GM19099 (cell line): Measurements from ENCODE around the gene DNAJB2.

Experiments used
- POLR2A ChIP-seq: IDR thresholded peaks from 3 replicates; pipeline ENCODE4 v1.6.1; 2011; ENCODE audit warnings: low read depth; ENCODE audit not compliant: insufficient read length; ENCODE audit errors: extremely low read depth

DNAJB2 gene

DNA sequence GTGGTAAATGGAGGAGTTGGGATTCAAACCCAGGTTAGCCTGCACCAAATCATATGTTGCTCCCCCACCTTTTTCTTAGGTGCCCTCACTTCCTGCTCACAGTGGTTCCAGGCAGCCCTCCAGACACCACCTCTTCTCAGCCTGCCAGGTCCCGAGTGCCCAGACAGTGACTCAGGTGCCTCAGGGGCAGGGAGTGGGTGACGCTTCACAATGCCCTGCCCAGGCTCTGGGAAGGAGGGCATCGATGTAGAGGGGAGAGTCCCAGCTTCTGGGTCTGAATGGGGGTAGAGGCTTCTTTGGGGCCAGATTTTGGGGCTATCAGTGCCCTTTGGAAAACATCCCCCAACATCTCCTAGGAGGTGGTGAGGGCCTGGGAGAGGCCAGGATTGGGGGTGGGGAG lies 5.2 kb upstream of the DNAJB2 start:
- no peak for TF ChIP-seq POLR2A

GRCh38 chr2:219274361-219274921 lies 4.7 kb upstream of the DNAJB2 start:
- TF ChIP-seq POLR2A = no peak

- TF ChIP-seq POLR2A = peak; percentile 54
Measured at GRCh38 chr2:219277703-219278654, 1.2 kb upstream of the DNAJB2 start.

DNA sequence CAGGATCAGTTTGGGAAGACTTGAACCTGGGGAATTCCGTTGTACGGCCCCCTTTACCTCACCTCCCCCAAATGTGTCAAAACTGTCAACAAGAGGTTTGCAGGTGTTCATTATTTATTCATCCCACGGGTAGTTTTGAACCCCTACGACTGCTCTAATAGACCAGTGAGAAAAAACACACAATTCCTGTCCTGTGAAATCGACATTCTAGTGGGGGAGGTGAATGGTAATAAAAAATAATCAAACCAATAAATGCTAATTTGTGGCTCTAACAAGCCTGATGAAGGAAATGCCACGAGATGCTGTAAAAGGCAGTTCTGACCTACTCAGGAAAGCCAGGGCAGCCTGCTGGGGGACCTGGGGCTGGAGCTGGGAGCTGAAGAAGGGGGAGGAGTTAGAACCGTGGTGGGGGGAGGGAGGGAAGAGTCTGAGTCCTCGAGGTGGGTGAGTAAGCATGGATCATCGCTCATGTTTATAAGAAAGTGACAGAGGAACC lies 463 bp upstream of the DNAJB2 start:
- no peak for TF ChIP-seq POLR2A

DNA sequence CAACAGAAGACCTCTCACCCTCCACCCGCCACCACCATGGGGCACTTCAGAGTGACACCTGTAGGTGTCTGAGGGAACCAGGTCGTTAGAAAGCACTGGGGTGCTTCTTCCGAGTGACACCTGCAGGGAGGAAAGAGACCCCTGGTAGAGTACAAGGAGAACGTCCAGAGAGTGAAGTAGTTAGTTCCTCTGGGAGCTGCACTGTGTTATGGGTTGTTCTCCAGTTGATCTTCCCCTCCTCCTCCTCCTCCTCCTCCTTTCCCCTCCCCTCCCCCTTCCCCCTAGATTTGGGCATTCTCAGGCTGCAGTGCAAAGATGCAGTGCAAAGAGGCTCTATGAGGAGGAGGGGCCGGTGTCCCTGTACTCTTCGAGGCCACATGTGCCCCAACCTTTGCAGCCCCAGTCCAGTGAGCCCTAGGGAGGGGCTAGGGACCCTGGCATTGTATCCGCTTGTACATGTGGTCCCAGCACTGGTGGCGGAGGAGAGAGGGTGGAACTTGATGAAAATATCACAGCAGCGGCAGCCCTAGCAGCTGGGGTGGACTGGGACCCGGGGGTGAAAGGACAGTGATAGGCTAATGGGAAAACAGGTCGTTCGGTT lies 850 bp downstream of the DNAJB2 start:
- no peak for TF ChIP-seq POLR2A

- TF ChIP-seq POLR2A = no peak
Measured at GRCh38 chr2:219280651-219281050, 1.5 kb downstream of the DNAJB2 start.

DNA sequence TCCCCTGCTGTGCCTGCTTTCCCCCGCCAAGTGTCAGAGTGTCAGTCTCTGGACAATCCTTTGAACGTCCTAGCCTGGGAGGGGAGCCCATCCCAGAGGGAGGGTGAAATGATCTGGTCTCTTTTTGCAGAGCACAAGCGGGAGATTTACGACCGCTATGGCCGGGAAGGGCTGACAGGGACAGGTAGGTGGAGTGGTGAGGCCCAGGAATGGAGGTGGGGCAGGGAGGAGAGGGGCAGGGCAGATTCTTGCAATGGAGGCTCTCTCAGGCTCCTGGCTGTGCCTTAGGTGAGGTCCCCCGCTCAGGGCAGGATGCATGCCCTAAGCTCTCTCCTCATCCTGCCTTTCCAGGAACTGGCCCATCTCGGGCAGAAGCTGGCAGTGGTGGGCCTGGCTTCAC lies 2.4 kb downstream of the DNAJB2 start:
- TF ChIP-seq POLR2A = no peak

- no peak for TF ChIP-seq POLR2A
Measured at GRCh38 chr2:219282375-219282774, 3.2 kb downstream of the DNAJB2 start.

GRCh38 chr2:219282943-219283581 lies 3.9 kb downstream of the DNAJB2 start:
- TF ChIP-seq POLR2A = no peak

GRCh38 chr2:219284501-219285372 lies 5.6 kb downstream of the DNAJB2 start:
- TF ChIP-seq POLR2A = no peak

DNA sequence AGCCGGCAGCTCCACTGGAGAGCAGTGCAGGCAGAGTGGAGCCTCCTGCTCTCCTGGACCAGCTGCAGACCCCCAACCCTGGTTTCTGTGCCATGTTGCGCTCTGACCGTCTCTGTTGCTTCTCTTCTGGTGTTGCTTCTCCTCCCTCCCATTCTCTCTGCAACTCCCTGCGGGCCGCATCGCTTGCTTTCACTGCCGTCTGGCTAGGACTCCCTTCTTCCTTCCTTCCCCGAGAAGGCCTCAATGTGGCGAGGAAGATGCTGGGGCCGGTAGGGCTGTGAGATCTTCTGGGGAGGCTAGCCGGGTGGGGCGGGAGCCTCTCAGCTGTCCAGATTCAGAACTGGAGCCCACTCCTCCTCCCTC lies 6.2 kb downstream of the DNAJB2 start:
- TF ChIP-seq POLR2A = no peak

GRCh38 chr2:219285894-219286425 lies 6.8 kb downstream of the DNAJB2 start:
- TF ChIP-seq POLR2A = no peak

GRCh38 chr2:219286436-219287115 lies 7.4 kb downstream of the DNAJB2 start:
- no peak for TF ChIP-seq POLR2A
